ENCODE measurements around the gene RRP8. TPM values are rescaled to one million over a fixed set of nuclear protein-coding genes. Genes with fewer than 3 reads are reported as not detected.

Gene RRP8
- 6.1 and 12.2 TPM in 2 replicates for total RNA-seq (ENCODE audit: low replicate concordance)

DNA sequence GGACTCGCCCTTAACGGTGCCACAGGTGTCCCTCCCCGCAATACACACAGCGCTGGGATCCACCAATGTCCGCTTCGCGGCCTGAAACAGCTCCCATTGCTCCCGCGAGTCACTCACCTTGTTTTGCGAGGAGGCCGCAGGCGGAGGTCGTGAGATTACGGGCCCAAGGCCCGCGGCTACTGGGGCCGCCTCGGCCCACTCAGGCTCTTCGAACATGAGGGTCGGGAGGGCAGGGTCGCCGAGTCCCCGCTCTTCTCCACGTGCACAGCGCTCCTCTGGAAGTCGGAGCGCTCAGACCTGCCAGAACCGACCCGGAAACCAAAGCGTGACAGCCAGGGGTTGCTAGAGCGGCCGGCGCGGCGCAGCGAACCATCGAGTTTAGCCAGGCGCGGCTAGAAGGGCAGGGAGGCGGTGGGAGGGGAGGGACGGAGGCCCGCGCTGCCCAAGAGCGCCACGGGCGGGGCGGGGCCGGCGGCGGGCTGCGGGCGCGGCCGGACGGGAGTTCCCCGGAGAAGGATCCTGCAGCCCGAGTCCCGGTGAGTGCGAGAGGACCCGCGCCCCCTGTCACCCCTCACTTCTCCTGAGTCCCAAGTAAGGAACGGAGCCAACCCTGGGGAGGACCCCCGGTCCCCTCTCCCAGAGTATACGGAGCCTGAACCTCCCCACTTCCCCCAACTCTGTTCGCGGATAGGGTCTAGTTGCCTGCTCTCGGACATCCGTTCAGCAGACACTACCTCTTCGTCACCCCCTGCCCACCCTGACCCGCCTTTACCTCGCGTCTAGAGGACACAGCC lies at the start of gene RRP8, which contains the start of gene ILK:
TSS of gene RRP8 (minus strand) at position 330 of the 794 bp plus-strand sequence. CDS start at position 216, 114 bp downstream.
TSS of gene ILK (plus strand) at position 488 of the 794 bp plus-strand sequence. CDS start 498 bp downstream, outside the sequence.

DNA sequence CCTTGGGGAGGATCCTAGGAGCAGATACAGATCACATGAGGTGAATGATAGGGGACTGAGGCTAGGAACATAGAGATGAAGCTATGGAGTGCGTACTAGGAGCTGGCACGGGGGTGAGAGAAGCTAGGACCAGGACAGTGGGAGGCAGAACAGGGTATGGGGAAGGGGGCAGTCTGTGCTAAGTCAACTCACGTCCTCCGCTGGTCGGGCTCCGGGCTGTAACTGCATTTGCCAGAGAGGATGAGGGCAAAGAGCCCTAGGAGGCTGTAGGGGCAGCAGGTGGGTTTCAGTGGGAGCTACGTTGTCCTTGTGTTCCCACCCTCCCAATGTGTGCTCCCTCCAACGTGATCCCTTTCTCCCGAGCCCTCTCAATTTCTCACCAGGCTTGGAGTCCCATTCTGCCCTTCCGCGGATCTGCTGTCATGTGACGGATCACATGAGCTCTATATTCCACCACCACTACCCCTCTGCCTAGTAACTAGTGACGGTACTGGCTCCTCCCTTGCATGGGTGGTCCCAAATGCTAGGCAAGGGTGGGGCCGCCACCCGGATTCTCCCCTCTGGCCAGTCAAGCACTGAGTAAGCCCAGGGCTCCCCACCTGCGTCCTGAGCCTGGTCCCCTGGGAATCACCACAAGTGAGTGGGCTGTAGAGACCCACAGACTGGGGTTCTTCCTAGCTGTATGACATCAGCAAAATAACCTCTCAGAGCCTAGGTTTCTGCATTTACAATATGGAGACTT lies 15.8 kb upstream of the RRP8 start, which contains the start of gene TPP1:
TSS of gene TPP1 (minus strand) at position 419 of the 742 bp plus-strand sequence. CDS start at position 397, 22 bp downstream.

DNA sequence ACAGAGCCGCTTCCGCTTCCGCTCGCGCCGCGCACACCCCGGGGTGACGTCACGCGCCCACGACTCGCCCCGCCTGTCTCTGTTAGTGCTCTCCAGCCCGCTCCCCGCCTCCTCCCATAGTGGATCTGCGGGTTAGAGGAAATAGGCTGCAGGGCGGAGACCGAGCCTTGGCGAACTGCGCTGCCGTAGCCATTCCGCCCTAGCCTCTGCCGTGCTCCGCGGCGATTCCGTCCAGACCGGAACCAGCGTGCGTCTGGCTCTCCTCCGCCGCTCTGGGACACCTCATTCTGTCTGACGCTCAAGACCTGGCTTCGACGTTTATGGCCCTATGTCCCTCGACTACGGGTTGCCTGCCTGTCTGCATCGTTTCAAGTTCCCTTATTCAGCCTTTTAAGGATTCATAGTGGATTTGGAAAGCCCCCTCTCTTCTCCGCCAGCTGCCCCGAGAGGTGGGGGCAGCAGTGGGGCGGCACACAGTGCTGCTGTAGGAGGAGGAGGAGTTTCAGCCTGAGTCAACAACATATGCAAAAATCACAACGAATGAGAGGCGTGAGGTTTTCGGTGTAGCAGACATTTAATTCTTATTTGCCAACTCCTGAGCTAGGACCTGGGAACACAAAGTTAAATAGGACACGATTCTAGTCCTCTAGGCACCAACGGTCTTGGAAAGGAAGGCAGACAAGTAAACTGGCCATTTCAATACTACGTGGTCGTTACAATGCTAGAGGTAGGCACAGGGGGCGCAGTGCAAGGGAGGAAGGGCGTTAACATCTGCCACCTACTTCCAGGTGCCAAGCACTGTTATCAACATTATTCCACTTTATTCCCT lies 9.0 kb upstream of the RRP8 start, which contains the start of gene TAF10:
TSS of gene TAF10 (minus strand) at position 4 of the 829 bp plus-strand sequence. CDS start 27 bp downstream, outside the sequence.

Other genes starting within 250 kb of the RRP8 start
- 19.2 and 28.4 TPM in 2 replicates for gene SMPD1, start 213.1 kb downstream of the RRP8 start, total RNA-seq (ENCODE audit: low replicate concordance)
- 46.8 and 53.8 TPM in 2 replicates for gene APBB1, start 184.5 kb downstream of the RRP8 start, total RNA-seq (ENCODE audit: low replicate concordance)
- gene HPX, start 162.6 kb downstream of the RRP8 start, total RNA-seq (ENCODE audit: low replicate concordance): 0.12 and 0.45 TPM in 2 replicates
- gene TRIM3, start 129.7 kb downstream of the RRP8 start, total RNA-seq (ENCODE audit: low replicate concordance): 22.0 and 32.1 TPM in 2 replicates
- gene ARFIP2, start 122.3 kb downstream of the RRP8 start, total RNA-seq (ENCODE audit: low replicate concordance): 49.6 and 66.1 TPM in 2 replicates
- 29.0 and 42.4 TPM in 2 replicates for gene TIMM10B, start 122.1 kb downstream of the RRP8 start, total RNA-seq (ENCODE audit: low replicate concordance)
- gene DNHD1, start 106.3 kb downstream of the RRP8 start, total RNA-seq (ENCODE audit: low replicate concordance): 3.3 and 6.3 TPM in 2 replicates
- 275 and 281 TPM in 2 replicates for gene ILK, start 158 bp upstream of the RRP8 start, total RNA-seq (ENCODE audit: low replicate concordance)
- 57.7 and 94.7 TPM in 2 replicates for gene TAF10, start 8.6 kb upstream of the RRP8 start, total RNA-seq (ENCODE audit: low replicate concordance)
- gene TPP1, start 15.8 kb upstream of the RRP8 start, total RNA-seq (ENCODE audit: low replicate concordance): 48.2 and 52.7 TPM in 2 replicates
- 2.1 and 4.0 TPM in 2 replicates for gene DCHS1, start 52.2 kb upstream of the RRP8 start, total RNA-seq (ENCODE audit: low replicate concordance)
- 62.2 and 84.8 TPM in 2 replicates for gene MRPL17, start 79.7 kb upstream of the RRP8 start, total RNA-seq (ENCODE audit: low replicate concordance)
- gene OR2AG2, start 168.4 kb upstream of the RRP8 start, total RNA-seq (ENCODE audit: low replicate concordance): 0.08 TPM in 1 of 2 replicates, not detected in the other
- gene OR2AG1, start 179.4 kb upstream of the RRP8 start, total RNA-seq (ENCODE audit: low replicate concordance): not detected in 2 replicates
- 0.12 and 0.15 TPM in 2 replicates for gene OR6A2, start 196.1 kb upstream of the RRP8 start, total RNA-seq (ENCODE audit: low replicate concordance)
- gene OR10A5, start 242.1 kb upstream of the RRP8 start, total RNA-seq (ENCODE audit: low replicate concordance): not detected in 2 replicates

All from smooth muscle cell of the coronary artery (primary cell).